ENCODE measurements around the gene FADS3. TPM values are rescaled to one million over a fixed set of nuclear protein-coding genes. Genes with fewer than 3 reads are reported as not detected.

The FADS3 gene
- total RNA-seq, 4 donors from 2014 or later: 135 to 327 (median 205) TPM

DNA sequence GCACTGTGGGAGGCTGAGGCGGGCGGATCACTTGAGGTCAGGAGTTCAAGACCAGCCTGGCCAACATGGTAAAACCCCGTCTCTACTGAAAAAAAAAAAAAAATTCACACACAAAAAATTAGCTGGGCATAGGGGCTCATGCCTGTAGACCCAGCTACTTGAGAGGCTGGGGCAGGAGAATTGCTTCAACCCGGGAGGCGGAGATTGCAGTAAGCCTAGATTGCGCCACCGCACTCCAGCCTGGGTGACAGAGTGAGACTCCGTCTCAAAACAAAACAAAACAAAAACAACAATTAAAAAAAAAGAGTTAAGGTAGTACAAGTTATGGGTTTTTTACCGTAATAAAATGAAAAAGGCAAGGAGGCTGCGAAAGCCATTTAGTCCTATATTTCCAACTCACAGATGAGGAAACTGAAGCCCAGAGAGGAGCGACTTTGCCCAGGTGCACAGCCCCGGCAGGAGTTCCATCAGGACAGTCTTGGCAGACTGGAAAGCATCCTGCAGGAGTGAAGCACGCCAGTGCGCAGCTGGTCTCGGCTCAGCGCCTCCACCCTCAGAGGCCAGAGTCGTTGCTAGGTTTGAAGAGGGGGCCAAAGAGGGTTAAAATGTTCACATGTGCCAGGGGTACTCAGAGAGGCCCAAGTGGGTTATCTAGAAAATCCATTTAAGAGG lies 3.8 kb upstream of the FADS3 start:
- H3K9me3 ChIP-seq: no peaks in the 10 kb centered on the region
- H3K27ac ChIP-seq: peak overlapping the region in 3 of 4 donors; percentile 78 to 99 (median 96)
- TF ChIP-seq POLR2A (IDR thresholded peaks at IDR 0.05): no peak
- TF ChIP-seq, protein P1, sequence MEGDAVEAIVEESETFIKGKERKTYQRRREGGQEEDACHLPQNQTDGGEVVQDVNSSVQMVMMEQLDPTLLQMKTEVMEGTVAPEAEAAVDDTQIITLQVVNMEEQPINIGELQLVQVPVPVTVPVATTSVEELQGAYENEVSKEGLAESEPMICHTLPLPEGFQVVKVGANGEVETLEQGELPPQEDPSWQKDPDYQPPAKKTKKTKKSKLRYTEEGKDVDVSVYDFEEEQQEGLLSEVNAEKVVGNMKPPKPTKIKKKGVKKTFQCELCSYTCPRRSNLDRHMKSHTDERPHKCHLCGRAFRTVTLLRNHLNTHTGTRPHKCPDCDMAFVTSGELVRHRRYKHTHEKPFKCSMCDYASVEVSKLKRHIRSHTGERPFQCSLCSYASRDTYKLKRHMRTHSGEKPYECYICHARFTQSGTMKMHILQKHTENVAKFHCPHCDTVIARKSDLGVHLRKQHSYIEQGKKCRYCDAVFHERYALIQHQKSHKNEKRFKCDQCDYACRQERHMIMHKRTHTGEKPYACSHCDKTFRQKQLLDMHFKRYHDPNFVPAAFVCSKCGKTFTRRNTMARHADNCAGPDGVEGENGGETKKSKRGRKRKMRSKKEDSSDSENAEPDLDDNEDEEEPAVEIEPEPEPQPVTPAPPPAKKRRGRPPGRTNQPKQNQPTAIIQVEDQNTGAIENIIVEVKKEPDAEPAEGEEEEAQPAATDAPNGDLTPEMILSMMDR (IDR thresholded peaks at IDR 0.05): no peak
- no peak for TF ChIP-seq EP300 (IDR thresholded peaks at IDR 0.05)
- WGBS, 2 donors: 80 to 83% methylated on average over 17 of the region's 17 CpGs
- no peak overlapping the region for H3K4me3 ChIP-seq
- peaks cover 0 to 63% (median 26%) of the 10 kb centered on the region in 4 donors for H3K4me1 ChIP-seq
- peaks cover 0 to 40% (median 0%) of the 10 kb centered on the region in 3 donors for H3K36me3 ChIP-seq
- H3K27me3 ChIP-seq: no peaks in the 10 kb centered on the region
- no peak for DNase-seq (ENCODE audit: low spot score in 2 of 2)

DNA sequence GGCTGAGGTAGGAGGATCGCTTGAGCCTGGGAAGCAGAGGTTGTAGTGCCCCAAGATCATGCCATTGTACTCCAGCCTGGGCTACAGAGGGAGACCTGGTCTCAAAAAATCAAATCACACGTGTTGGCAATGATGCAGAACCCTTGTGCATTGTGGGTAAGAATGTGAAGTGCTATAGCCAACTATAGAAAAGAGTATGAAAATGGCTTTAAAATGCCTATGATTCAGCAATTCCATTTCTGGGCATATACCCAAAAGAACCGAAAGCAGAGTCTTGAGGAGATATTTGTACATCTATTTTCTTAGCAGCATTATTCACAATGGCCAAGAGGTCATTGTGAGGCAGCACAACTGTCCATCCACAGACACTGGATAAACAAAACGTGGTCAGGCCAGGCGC lies 2.6 kb upstream of the FADS3 start:
- Histone ChIP-seq H3K4me3 (no peak overlapping the region), H3K4me1 (peaks cover 0 to 64% (median 32%) of the 10 kb centered on the region in 4 donors), H3K36me3 (peaks cover 0 to 33% (median 0%) of the 10 kb centered on the region in 3 donors), H3K27me3 (no peaks in the 10 kb centered on the region), H3K27ac (peak overlapping the region in 2 of 4 donors; percentile 96 to 99), H3K9me3 (no peaks in the 10 kb centered on the region)
- peak in 1 of 2 donors; percentile 12 for TF ChIP-seq EP300 (IDR thresholded peaks at IDR 0.05)
- TF ChIP-seq, protein P1 (IDR thresholded peaks at IDR 0.05): no peak
- no peak for DNase-seq (ENCODE audit: low spot score in 2 of 2)
- 24 to 36% methylated on average over 5 of the region's 5 CpGs for WGBS, 2 donors

DNA sequence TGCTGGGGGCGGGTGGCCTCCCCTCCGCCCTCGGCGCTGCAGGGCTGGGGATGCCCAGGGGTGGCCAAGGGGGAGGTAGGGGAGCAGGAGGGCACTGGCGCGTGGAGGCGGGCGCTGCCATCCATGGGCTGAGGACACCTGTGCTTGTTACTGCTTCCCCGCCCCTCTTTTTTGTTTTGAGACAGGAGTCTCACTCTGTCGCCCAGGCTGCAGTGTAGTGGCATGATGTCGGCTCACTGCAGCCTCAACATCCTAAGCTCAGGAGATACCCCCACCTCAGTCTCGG lies 683 bp upstream of the FADS3 start:
- 29 to 30% methylated on average over 9 to 12 of the region's 12 CpGs for WGBS, 2 donors
- Histone ChIP-seq H3K4me3 (peak overlapping the region; percentile 36 to 95 (median 77)), H3K27me3 (no peaks in the 10 kb centered on the region), H3K27ac (peak overlapping the region; percentile 91 to 99 (median 94)), H3K4me1 (peaks cover 0 to 64% (median 26%) of the 10 kb centered on the region in 4 donors), H3K36me3 (peaks cover 0 to 16% (median 0%) of the 10 kb centered on the region in 3 donors), H3K9me3 (no peaks in the 10 kb centered on the region)
- TF ChIP-seq, protein P1 (IDR thresholded peaks at IDR 0.05): no peak
- TF ChIP-seq POLR2A (IDR thresholded peaks at IDR 0.05) (no peak), EP300 (IDR thresholded peaks at IDR 0.05) (no peak)
- DNase-seq (ENCODE audit: low spot score in 2 of 2): no peak

DNA sequence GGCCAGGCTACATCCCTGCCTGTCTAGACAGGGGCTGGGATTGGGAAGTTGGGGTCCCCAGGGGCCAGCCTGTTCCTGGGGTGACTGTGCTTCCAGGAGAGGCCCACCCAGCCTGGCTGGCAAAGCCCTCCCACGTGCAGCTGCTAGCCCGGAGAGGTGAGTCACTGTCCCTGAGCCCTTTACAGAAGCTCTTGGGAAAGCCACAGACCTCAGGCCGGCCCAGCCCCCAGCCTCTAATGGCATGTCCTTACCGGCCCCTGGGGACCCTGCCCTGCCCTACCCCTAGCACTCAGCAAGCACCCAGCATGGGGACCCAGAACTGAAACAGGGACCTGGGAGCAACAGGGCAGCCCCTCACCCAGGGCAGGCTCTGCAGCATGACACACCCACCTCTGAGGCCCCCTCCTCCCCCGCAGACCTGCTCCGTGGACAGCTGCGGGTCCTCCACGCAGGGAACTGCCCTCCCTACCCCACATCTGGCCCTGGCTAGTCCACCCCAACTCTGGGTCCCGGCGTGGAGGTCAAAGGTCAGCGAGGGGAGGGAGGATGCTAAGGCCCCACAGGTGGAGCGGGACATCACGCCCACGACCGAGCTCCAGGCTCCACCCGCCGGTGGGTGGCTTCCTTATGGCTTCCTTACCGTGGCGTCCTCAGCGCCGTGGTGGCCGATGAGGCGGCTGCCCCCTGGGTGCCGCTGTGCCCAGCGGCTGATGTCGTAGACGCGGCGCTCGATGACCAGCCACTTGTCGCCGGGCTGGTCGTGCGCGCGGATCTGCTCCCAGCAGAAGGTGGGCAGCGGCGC lies 615 bp downstream of the FADS3 start:
- WGBS, 2 donors: 0 to 1% methylated on average over 6 to 17 of the region's 38 CpGs
- H3K27me3 ChIP-seq: no peaks in the 10 kb centered on the region
- DNase-seq (ENCODE audit: low spot score in 2 of 2): no peak
- peaks cover 0 to 68% (median 24%) of the 10 kb centered on the region in 4 donors for H3K4me1 ChIP-seq
- H3K27ac ChIP-seq: peak overlapping the region; percentile 91 to 99 (median 94)
- H3K36me3 ChIP-seq: peaks cover 0 to 4% (median 0%) of the 10 kb centered on the region in 3 donors
- H3K9me3 ChIP-seq: no peaks in the 10 kb centered on the region
- H3K4me3 ChIP-seq: peak overlapping the region; percentile 71 to 99 (median 89)
- no peak for TF ChIP-seq EP300 (IDR thresholded peaks at IDR 0.05)
- TF ChIP-seq POLR2A (IDR thresholded peaks at IDR 0.05): no peak
- TF ChIP-seq, protein P1 (IDR thresholded peaks at IDR 0.05): no peak

DNA sequence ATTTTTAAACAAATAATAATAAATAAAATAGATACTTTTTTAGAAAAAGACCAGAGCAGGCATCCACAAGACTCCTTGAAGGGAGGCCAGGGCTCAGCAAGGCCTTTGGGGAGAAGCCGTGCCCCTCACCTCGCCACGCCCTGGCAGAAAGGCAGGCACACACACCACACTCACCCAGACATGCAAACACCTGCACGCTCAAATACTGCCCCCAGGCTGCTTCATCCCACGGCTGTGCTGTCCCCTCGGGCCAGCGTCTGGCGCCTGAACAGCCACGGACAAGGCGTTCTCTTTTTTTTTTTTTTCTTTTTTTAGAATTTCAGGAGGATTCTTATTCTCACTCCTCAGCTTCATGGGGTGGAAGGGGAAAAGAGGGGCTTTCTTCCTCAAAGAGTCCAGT lies 1.5 kb downstream of the FADS3 start:
- no peak for TF ChIP-seq EP300 (IDR thresholded peaks at IDR 0.05)
- no peak for TF ChIP-seq POLR2A (IDR thresholded peaks at IDR 0.05)
- TF ChIP-seq, protein P1 (IDR thresholded peaks at IDR 0.05): no peak
- Histone ChIP-seq H3K9me3 (no peaks in the 10 kb centered on the region), H3K36me3 (no peaks in the 10 kb centered on the region), H3K27me3 (no peaks in the 10 kb centered on the region), H3K27ac (peak overlapping the region in 3 of 4 donors; percentile 91 to 99 (median 96)), H3K4me1 (peaks cover 0 to 77% (median 24%) of the 10 kb centered on the region in 4 donors), H3K4me3 (peak overlapping the region; percentile 71 to 99 (median 89))
- 58 to 73% methylated on average over 10 of the region's 10 CpGs for WGBS, 2 donors
- no peak for DNase-seq (ENCODE audit: low spot score in 2 of 2)

All from tibial nerve (tissue), 4 donors.